HepG2 (cell line): ENCODE measurements around the gene ZNF484. TPM values are rescaled to one million over a fixed set of nuclear protein-coding genes. Genes with fewer than 3 reads are reported as not detected.
"Not testable (repeated sequence)": the region's sequence is repeated elsewhere in the genome, so short reads cannot be mapped to it uniquely, and the experiment has no call there.

Experiments
- ATAC-seq: fragments of 200-7000 bp; cut with Tn5 transposase; 3 replicates; pipeline ENCODE4 v1.9.1; 2020; ENCODE audit warnings: mild to moderate bottlenecking, moderate library complexity
- BruUV-seq: library from RNA; stranded (reverse); fragments of 400-500 nt; replicated peaks from 2 replicates; lab custom pipeline; 2021; lab: Mats Ljungman, UMichigan
- CTCF ChIA-PET: fragments of 300-600 bp; formaldehyde crosslinking; extraction: SDS; loops from one replicate; lab custom pipeline; 2021; ENCODE audit warnings: low total read pairs, inconsistent platforms, low intra/inter-chr PET ratio; lab: Yijun Ruan, JAX
- POLR2A ChIA-PET: fragments of 350-600 bp; sonication (Branson Sonifier 250); formaldehyde crosslinking; loops from one replicate; lab custom pipeline; 2020; ENCODE audit warnings: antibody characterized with exemption, inconsistent platforms; lab: Yijun Ruan, JAX
- DNase-seq: peaks from one replicate; pipeline ENCODE4 v3.0.0-alpha.2; 2015; ENCODE audit warnings: low spot score
- FAIRE-seq: peaks from 3 replicates; lab custom pipeline; 2011; peaks lifted over from hg19 to GRCh38; lab: Jason Lieb, UNC
- H2AFZ ChIP-seq: one replicate; pipeline ENCODE4 v1.6.1; 2011; ENCODE audit warnings: low read length, inconsistent platforms
- H3K27ac ChIP-seq: fragments of 300-600 bp; 3 replicates; pipeline ENCODE4 v1.8.0; 2011; ENCODE audit warnings: mixed run types, mild to moderate bottlenecking, mixed read lengths, low read length, inconsistent platforms; ENCODE audit not compliant: insufficient read depth; ENCODE audit errors: extremely low read length
- H3K27me3 ChIP-seq, 2 experiments: fragments of 200-600 bp in 1 of 2; 2 replicates in 1 of 2; 3 replicates in 1 of 2; pipeline versions ENCODE4 v1.6.0 to v1.8.0; 2011; ENCODE audit warnings: low read length in 2 of 2, mild to moderate bottlenecking in 2 of 2, moderate library complexity in 2 of 2, inconsistent platforms in 1 of 2; ENCODE audit not compliant: insufficient read depth in 2 of 2, control insufficient read depth in 1 of 2
- H3K36me3 ChIP-seq, 2 experiments: fragments of 200-600 bp in 1 of 2; replicated peaks in 1 of 2; 2 replicates in 1 of 2; 3 replicates in 1 of 2; pipeline versions ENCODE4 v1.5.1 to v1.8.0; 2011; ENCODE audit warnings: low read length in 2 of 2, inconsistent platforms in 1 of 2; ENCODE audit not compliant: insufficient read depth in 2 of 2, control insufficient read depth in 1 of 2
- H3K4me1 ChIP-seq: 2 replicates; pipeline ENCODE4 v1.5.1; 2012; ENCODE audit warnings: low read length, inconsistent platforms; ENCODE audit not compliant: insufficient read depth
- H3K4me2 ChIP-seq: 2 replicates; pipeline ENCODE4 v1.6.0; 2011; ENCODE audit warnings: low read depth, low read length, inconsistent platforms
- H3K4me3 ChIP-seq, 3 experiments: fragments of 200-600 bp in 1 of 3; sonication (generic), shearing (Covaris generic) in 1 of 3; replicated peaks in 1 of 3; 2 replicates each; pipeline ENCODE4 v1.5.1; 2011 to 2016; ENCODE audit warnings: low read length in 3 of 3, inconsistent platforms in 2 of 3, low read depth in 2 of 3, mild to moderate bottlenecking in 2 of 3, control low read depth in 1 of 3, mixed read lengths in 1 of 3; ENCODE audit not compliant: insufficient read depth in 1 of 3
- H3K79me2 ChIP-seq: one replicate; pipeline ENCODE4 v1.6.1; 2011; ENCODE audit warnings: low read length, inconsistent platforms; ENCODE audit not compliant: insufficient read depth
- H3K9ac ChIP-seq: 2 replicates; pipeline ENCODE4 v1.6.0; 2011; ENCODE audit warnings: mild to moderate bottlenecking, low read depth, low read length, inconsistent platforms; ENCODE audit not compliant: insufficient read depth
- H3K9me3 ChIP-seq: 2 replicates; pipeline ENCODE4 v1.5.1; 2012; ENCODE audit warnings: mild to moderate bottlenecking, low read length
- H4K20me1 ChIP-seq: 2 replicates; pipeline ENCODE4 v1.6.0; 2011; ENCODE audit warnings: inconsistent platforms, mild to moderate bottlenecking, low read length, moderate library complexity; ENCODE audit not compliant: insufficient read depth
- CTCF ChIP-seq: sonication (generic); formaldehyde crosslinking; IDR thresholded peaks from 2 replicates; pipeline ENCODE4 v1.5.0; 2020; ENCODE audit warnings: mild to moderate bottlenecking, missing genetic modification reagents, moderate library complexity
- WGBS: methylation state at CpG from one replicate; pipeline ENCODE4 v1.1.6; 2017; ENCODE audit warnings: low lambda C conversion rate; 5-methylcytosine and 5-hydroxymethylcytosine counted together
- in situ Hi-C: cut with HindIII; loops from 2 replicates; pipeline ENCODE4 v1.10.0; 2017; ENCODE audit warnings: low pct_unique_long_range_greater_than_20kb; ENCODE audit not compliant: extremely low pct_ligation_motif_present
- intact Hi-C: fragments of 100-400 bp; cut with micrococcal nuclease; formaldehyde crosslinking; loops from one replicate; pipeline ENCODE4 v1.10.0; 2022; ENCODE audit not compliant: unreplicated experiment
- polyA plus RNA-seq, 8 experiments: library from polyadenylated mRNA; depleted of rRNA in 3 of 8; stranded (reverse) in 7 of 8; unstranded in 1 of 8; fragments of >200 nt; fragmentation: Illumina TruSeq in 4 of 8; extraction: Trizol in 4 of 8; gene quantifications; 2 replicates each; pipeline versions ENCODE4 v1.2.1 to v1.2.3, GENCODE V29; 2011 to 2016; ENCODE audit warnings: low read depth in 4 of 8, missing spikeins in 1 of 8, mixed read lengths in 1 of 8; ENCODE audit not compliant: insufficient read depth in 1 of 8
- total RNA-seq, 5 experiments: library from RNA; depleted of rRNA; stranded (reverse); fragments of >200 nt; fragmentation: Illumina TruSeq; extraction: Trizol; gene quantifications; 2 replicates each; pipeline ENCODE4 v1.2.3, GENCODE V29; 2016; ENCODE audit warnings: low read depth in 1 of 5

Gene ZNF484
- total and polyA plus RNA-seq, 2 of the 13 experiments (the other 11 are each of a cell fraction or from before 2014, with no cell fraction given), result 0.96 to 7.2 TPM

DNA sequence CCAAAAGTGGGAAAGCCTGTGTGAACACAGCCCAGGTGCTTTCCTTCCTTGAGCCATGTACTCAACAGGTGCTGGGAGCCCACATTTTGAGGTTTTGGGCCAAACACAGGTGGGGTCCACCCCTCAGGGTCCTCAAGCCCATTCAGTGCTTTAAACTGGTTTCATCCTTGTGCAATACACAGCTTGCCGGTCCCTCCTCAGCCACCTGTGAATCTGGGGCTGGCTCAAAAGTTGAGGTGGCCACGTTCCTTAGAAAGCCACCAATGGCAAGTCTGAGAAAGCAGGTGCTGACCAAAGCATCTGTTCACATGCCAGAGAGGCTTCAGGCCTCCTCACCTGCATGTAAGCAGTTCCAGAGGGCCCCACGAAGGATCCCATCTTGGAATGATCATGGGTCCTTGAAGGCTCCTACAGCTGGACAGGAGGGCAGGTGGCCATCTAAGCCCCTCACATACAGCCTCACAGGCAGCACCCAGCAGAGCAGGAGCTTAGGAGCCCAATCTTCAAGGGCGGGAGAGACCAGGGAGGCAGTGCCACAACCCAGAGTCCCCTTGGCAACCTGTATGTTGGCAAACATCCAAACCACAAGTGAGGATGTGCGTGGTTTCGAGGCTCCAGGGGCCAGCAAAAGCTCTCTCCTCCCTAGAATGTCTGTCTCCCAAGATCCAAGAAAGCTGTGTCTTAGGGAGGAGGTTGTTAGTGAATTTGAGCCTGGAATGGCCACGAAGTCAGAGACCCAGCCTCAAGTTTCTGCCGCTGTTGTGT, 9.2 kb upstream of the ZNF484 start:
- 28% methylated on average over 4 of the region's 8 CpGs for WGBS
- CTCF ChIA-PET, ATAC-seq, POLR2A ChIA-PET, H3K27ac ChIP-seq, H4K20me1 ChIP-seq, FAIRE-seq, H3K79me2 ChIP-seq, H3K4me2 ChIP-seq, H3K36me3 ChIP-seq, in situ Hi-C loops, BruUV-seq, H3K9ac ChIP-seq, H2AFZ ChIP-seq, H3K4me3 ChIP-seq, intact Hi-C loops, H3K9me3 ChIP-seq, DNase-seq, H3K4me1 ChIP-seq: not testable (repeated sequence)
- H3K27me3 ChIP-seq, result peaks cover 0 to 21% of the 10 kb centered on the region in 2 experiments; a peak in 2 of 5 replicates

GRCh38 chr9:92883666-92884405, 6.0 kb upstream of the ZNF484 start:
- 54% methylated on average over 9 of the region's 15 CpGs for WGBS
- H3K4me3 ChIP-seq, in situ Hi-C loops, H3K79me2 ChIP-seq, H2AFZ ChIP-seq, H3K9me3 ChIP-seq, CTCF ChIA-PET, ATAC-seq, H3K4me1 ChIP-seq, H3K36me3 ChIP-seq, H3K9ac ChIP-seq, H3K27ac ChIP-seq, H3K4me2 ChIP-seq, H4K20me1 ChIP-seq, POLR2A ChIA-PET, DNase-seq: not testable (repeated sequence)
- TF ChIP-seq CTCF (CRISPR knock-in tag), result peak; percentile 49
- TF ChIP-seq, all 625 proteins: peak for 1; not testable (repeated sequence) for 624
- H3K27me3 ChIP-seq, result peaks cover 0 to 21% of the 10 kb centered on the region in 2 experiments; a peak in 2 of 5 replicates
- BruUV-seq, FAIRE-seq, intact Hi-C loops: not testable (repeated sequence)
